ENCODE measurements around the gene EXOC8. TPM values are rescaled to one million over a fixed set of nuclear protein-coding genes. Genes with fewer than 3 reads are reported as not detected.
"Not testable (repeated sequence)": the region's sequence is repeated elsewhere in the genome, so short reads cannot be mapped to it uniquely, and the experiment has no call there.

EXOC8 gene
- total RNA-seq, 1 donor from 2014 or later: 7.1 TPM

GRCh38 chr1:231353086-231353485, 15.4 kb upstream of the EXOC8 start:
- ATAC-seq: no peak

GRCh38 chr1:231351816-231352215, 14.2 kb upstream of the EXOC8 start:
- DNase-seq (ENCODE audit: low spot score) (no peak), ATAC-seq (no peak)

More at GRCh38 chr1:231353086-231353485, 15.4 kb upstream of the EXOC8 start:
- DNase-seq (ENCODE audit: low spot score): no peak

- ATAC-seq; DNase-seq (ENCODE audit: low spot score): not testable (repeated sequence)
Measured at GRCh38 chr1:231348856-231349255, 11.2 kb upstream of the EXOC8 start.

- ATAC-seq: no peak
Measured at GRCh38 chr1:231348442-231348841, 10.8 kb upstream of the EXOC8 start.

GRCh38 chr1:231347961-231348360, 10.3 kb upstream of the EXOC8 start:
- ATAC-seq: no peak

More at GRCh38 chr1:231348442-231348841, 10.8 kb upstream of the EXOC8 start:
- no peak for DNase-seq (ENCODE audit: low spot score)

GRCh38 chr1:231340328-231341013, 2.8 kb upstream of the EXOC8 start:
- ATAC-seq: no peak
- no peak for DNase-seq (ENCODE audit: low spot score)

More at GRCh38 chr1:231347961-231348360, 10.3 kb upstream of the EXOC8 start:
- no peak for DNase-seq (ENCODE audit: low spot score)

- ATAC-seq: peak; percentile 69
- DNase-seq (ENCODE audit: low spot score): no peak
Measured at GRCh38 chr1:231338270-231339128, 847 bp upstream of the EXOC8 start, which contains the start of gene SPRTN. Gene SPRTN, plus strand, starts transcription at chr1:231338293. Its CDS starts 91 bp downstream, at chr1:231338384.

GRCh38 chr1:231337043-231337471, 595 bp downstream of the EXOC8 start:
- ATAC-seq: peak; percentile 48
- no peak for DNase-seq (ENCODE audit: low spot score)

- no peak for ATAC-seq
- no peak for DNase-seq (ENCODE audit: low spot score)
Measured at GRCh38 chr1:231335663-231336602, 1.7 kb downstream of the EXOC8 start.

- ATAC-seq (no peak), DNase-seq (ENCODE audit: low spot score) (no peak)
Measured at GRCh38 chr1:231334952-231335351, 2.7 kb downstream of the EXOC8 start.

GRCh38 chr1:231334079-231334666, 3.5 kb downstream of the EXOC8 start:
- ATAC-seq: no peak
- DNase-seq (ENCODE audit: low spot score): no peak

GRCh38 chr1:231332761-231333160, 4.9 kb downstream of the EXOC8 start:
- no peak for ATAC-seq

GRCh38 chr1:231329483-231329882, 8.2 kb downstream of the EXOC8 start:
- ATAC-seq: no peak
- DNase-seq (ENCODE audit: low spot score): no peak

More at GRCh38 chr1:231332761-231333160, 4.9 kb downstream of the EXOC8 start:
- no peak for DNase-seq (ENCODE audit: low spot score)

GRCh38 chr1:231327617-231328016, 10.0 kb downstream of the EXOC8 start:
- ATAC-seq: no peak
- DNase-seq (ENCODE audit: low spot score): no peak

GRCh38 chr1:231326248-231326647, 11.4 kb downstream of the EXOC8 start:
- ATAC-seq: peak; percentile 42
- DNase-seq (ENCODE audit: low spot score): no peak

GRCh38 chr1:231324660-231325059, 13.0 kb downstream of the EXOC8 start:
- ATAC-seq: no peak
- DNase-seq (ENCODE audit: low spot score): no peak

GRCh38 chr1:231322880-231323530, 14.6 kb downstream of the EXOC8 start:
- no peak for ATAC-seq

GRCh38 chr1:231319080-231319479, 18.6 kb downstream of the EXOC8 start:
- DNase-seq (ENCODE audit: low spot score) (no peak), ATAC-seq (no peak)

More at GRCh38 chr1:231322880-231323530, 14.6 kb downstream of the EXOC8 start:
- DNase-seq (ENCODE audit: low spot score): no peak

- DNase-seq (ENCODE audit: low spot score): no peak
Measured at GRCh38 chr1:231318568-231318967, 19.1 kb downstream of the EXOC8 start.

GRCh38 chr1:231318015-231318355, 19.7 kb downstream of the EXOC8 start:
- ATAC-seq (no peak), DNase-seq (ENCODE audit: low spot score) (no peak)

More at GRCh38 chr1:231318568-231318967, 19.1 kb downstream of the EXOC8 start:
- ATAC-seq: no peak
